Peyer's patch (tissue), 4 donors: ENCODE results near the gene KRTAP20-1.

ENCODE experiments used
- POLR2A ChIP-seq, 2 donors: fragments of 450-650 bp; IDR thresholded peaks; one replicate each; pipeline ENCODE4 v1.5.1; 2017; ENCODE audit warnings: antibody characterized with exemption in 2 of 2, mild to moderate bottlenecking in 2 of 2, moderate library complexity in 2 of 2
- TF ChIP-seq, protein P1 (sequence below), 6 experiments: fragments of 450-650 bp in 4 of 6; fragments of 200-600 bp in 2 of 6; sonication (generic) in 1 of 6; IDR thresholded peaks; one replicate each; pipeline ENCODE4 v1.5.1; 2017 to 2019; ENCODE audit warnings: antibody characterized with exemption in 6 of 6, mild to moderate bottlenecking in 3 of 6, moderate library complexity in 1 of 6

DNA sequence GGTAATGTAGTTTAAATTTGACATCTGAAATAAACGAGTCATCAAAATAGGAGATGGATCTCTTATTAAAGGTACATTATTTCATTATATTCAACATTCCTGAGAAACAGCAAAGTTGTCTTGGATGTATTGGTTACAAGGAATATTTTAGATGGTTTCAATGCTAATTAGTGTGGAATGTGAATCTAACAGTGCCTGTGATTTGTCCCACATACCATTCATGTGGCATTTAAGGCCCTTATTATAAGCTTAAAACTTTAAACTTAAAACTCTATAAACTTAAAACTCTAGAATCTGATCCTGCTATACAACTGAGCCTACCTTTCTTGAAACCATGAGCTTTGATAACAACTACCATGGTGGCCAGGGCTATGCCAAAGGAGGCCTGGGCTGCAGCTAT lies 15.4 kb upstream of the KRTAP20-1 start, which contains the start of gene KRTAP22-1:
- TF ChIP-seq, protein P1, sequence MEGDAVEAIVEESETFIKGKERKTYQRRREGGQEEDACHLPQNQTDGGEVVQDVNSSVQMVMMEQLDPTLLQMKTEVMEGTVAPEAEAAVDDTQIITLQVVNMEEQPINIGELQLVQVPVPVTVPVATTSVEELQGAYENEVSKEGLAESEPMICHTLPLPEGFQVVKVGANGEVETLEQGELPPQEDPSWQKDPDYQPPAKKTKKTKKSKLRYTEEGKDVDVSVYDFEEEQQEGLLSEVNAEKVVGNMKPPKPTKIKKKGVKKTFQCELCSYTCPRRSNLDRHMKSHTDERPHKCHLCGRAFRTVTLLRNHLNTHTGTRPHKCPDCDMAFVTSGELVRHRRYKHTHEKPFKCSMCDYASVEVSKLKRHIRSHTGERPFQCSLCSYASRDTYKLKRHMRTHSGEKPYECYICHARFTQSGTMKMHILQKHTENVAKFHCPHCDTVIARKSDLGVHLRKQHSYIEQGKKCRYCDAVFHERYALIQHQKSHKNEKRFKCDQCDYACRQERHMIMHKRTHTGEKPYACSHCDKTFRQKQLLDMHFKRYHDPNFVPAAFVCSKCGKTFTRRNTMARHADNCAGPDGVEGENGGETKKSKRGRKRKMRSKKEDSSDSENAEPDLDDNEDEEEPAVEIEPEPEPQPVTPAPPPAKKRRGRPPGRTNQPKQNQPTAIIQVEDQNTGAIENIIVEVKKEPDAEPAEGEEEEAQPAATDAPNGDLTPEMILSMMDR (IDR thresholded peaks at IDR 0.05), result no peak
- no peak for TF ChIP-seq POLR2A (IDR thresholded peaks at IDR 0.05)
